ENCODE results near the gene ELL. TPM values are rescaled to one million over a fixed set of nuclear protein-coding genes. Genes with fewer than 3 reads are reported as not detected.

The ELL gene
- polyA plus RNA-seq, 1 donor = 9.6 TPM

DNA sequence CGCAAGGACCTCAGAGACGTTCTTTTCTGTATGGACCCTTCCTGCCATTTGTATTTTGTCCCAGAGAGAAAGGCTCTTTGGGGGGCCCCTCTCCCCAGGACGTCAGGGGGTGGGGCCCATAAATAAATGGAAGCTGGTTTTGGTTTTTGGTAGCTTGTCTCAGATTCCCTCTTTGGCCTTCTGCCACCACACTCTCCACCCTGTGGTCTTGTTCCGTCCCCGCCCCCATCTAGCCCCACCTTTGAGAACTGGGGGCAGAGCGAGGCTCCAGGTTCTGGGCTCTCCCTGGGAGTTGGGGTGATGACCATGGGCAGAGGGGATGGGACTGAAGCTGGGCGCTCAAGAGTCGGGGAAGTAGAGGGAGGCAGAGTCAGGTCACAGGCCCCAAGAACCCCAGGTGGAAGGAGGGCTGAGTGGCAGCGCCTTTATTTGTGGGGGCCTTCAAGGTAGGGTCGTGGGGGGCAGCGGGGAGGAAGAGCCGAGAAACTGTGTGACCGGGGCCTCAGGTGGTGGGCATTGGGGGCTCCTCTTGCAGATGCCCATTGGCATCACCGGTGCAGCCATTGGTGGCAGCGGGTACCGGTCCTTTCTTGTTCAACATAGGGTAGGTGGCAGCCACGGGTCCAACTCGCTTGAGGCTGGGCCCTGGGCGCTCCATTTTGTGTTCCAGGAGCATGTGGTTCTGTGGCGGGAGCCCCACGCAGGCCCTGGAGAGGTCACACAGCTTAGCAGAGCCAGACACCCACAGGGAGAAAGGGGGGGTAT lies 87.3 kb downstream of the ELL start:
- Histone ChIP-seq H3K9me3 (ENCODE audit: control insufficient read depth, low read depth, low read length) (peaks cover 16% of the 10 kb centered on the region), H3K4me3 (ENCODE audit: low read length) (no peak overlapping the region), H3K27ac (ENCODE audit: low read length) (peak overlapping the region; percentile 21), H3K27me3 (ENCODE audit: control insufficient read depth, insufficient read depth, low read length) (no peaks in the 10 kb centered on the region), H3K4me1 (ENCODE audit: control insufficient read depth, insufficient read depth, low read length) (peaks cover 34% of the 10 kb centered on the region), H3K36me3 (ENCODE audit: control insufficient read depth, insufficient read depth, low read length) (peaks cover 40% of the 10 kb centered on the region)
- no peak for DNase-seq
- WGBS (ENCODE audit: insufficient coverage, low lambda C conversion rate) = no CpG with 5 or more reads among the region's 21 CpGs

DNA sequence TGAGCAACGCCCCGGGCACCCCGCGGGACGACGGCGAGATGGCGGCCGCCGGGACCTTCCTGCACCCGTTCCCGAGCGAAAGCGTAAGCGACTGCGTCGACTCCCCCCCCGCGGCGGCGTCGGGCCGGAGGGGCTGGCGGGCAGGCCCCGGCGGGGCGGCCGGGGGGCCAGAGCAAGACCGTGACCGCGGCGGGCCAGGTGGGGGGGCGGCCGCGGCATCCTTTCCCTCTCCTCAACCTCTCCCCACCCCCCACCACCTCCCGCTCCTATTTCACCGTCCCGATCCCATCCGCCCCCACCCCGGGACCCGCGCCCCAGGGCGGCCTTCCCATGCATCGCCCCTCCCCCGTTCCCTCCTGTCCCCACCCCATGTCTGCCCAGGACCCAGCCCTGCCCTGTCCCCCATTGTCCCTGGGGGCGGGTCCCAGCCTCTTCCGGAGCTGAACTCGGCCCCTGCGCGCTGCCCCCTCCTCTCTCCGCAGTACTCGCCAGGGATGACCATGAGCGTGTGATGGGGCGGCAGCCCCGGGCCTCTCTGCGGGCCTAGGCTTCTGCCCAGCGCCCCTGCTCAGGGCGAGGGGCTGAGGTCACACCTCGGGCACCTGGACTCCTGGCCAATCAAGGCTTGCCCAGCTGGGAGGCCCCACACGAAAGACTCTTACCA lies 88.0 kb downstream of the ELL start:
- Histone ChIP-seq H3K27me3 (ENCODE audit: control insufficient read depth, insufficient read depth, low read length) (no peaks in the 10 kb centered on the region), H3K4me1 (ENCODE audit: control insufficient read depth, insufficient read depth, low read length) (peaks cover 34% of the 10 kb centered on the region), H3K4me3 (ENCODE audit: low read length) (peak overlapping the region; percentile 24), H3K36me3 (ENCODE audit: control insufficient read depth, insufficient read depth, low read length) (peaks cover 40% of the 10 kb centered on the region), H3K9me3 (ENCODE audit: control insufficient read depth, low read depth, low read length) (peaks cover 16% of the 10 kb centered on the region), H3K27ac (ENCODE audit: low read length) (peak overlapping the region; percentile 21)
- WGBS (ENCODE audit: insufficient coverage, low lambda C conversion rate) = no CpG with 5 or more reads among the region's 60 CpGs
- no peak for DNase-seq

DNA sequence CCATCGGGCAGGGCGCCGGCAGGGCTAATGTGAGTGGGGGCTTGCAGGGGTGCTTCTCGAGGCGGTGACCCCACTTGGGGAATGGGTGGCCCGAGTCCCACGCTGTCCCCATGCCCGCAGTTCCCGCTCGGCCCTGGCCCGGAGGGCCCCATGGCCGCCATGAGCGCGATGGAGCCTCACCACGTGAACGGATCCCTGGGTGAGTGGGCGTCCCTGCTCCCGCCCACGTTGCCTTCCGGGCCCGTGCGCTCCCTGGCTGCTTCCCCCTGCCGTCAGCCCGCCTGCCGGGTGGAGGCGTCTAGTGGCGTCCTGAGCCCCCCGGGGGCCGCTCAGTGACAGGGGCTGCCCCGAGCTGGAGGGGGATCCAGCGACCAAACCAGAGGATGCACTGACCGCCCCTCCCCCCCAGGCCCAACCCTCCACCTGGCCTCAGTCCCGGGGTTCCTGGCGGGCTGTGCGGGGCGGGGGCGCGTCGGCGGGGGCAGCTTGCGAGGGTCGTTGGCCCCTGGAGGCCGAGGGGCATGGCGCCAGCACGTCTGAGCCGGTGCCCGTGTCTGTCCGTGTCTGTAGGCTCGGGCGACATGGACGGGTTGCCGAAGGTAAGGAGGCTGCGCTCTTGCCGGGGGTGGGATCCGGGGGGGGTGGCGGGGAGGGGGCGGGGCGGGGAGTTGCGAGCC lies 88.7 kb downstream of the ELL start:
- peaks cover 45% of the 10 kb centered on the region for H3K36me3 ChIP-seq (ENCODE audit: control insufficient read depth, insufficient read depth, low read length)
- whole genome bisulfite sequencing (ENCODE audit: insufficient coverage, low lambda C conversion rate) = no CpG with 5 or more reads among the region's 59 CpGs
- H3K27ac ChIP-seq (ENCODE audit: low read length) = no peak overlapping the region
- no peaks in the 10 kb centered on the region for H3K27me3 ChIP-seq (ENCODE audit: control insufficient read depth, insufficient read depth, low read length)
- peak overlapping the region; percentile 32 for H3K4me3 ChIP-seq (ENCODE audit: low read length)
- DNase-seq = no peak
- H3K4me1 ChIP-seq (ENCODE audit: control insufficient read depth, insufficient read depth, low read length) = peaks cover 30% of the 10 kb centered on the region
- peaks cover 16% of the 10 kb centered on the region for H3K9me3 ChIP-seq (ENCODE audit: control insufficient read depth, low read depth, low read length)

DNA sequence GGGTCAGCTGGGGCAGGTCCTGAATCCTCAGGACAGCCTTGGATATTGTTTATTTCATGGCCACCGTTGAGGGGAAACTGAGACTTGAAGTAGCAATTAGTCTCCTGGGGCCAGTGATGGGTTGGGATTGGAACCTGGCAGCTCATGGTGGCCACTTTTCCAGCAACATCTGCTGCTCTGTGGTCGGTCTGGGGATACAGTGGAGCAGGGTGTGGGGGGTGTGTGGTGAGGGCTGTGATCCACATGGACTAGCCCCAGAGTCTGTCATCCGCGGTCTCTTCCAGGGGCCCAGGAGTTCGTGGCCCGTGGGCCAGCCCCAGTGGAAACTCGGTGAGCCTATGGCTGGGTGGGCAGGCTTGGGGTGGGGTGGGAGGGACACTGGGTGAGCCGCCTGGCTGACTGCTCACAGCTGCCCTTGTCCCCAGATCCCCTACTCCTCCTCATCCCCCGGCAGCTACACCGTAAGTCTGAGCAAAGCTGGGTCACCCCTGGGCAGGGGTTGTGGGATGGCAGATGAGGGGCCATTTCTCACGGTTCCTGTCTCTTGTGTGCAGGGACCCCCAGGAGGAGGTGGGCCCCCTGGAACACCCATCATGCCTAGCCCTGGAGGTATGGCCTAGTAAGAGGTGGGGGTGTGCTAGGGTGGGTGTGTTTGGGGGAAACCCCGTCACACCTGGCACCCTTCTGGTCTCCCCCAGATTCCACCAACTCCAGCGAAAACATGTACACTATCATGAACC lies 89.4 kb downstream of the ELL start:
- Histone ChIP-seq H3K9me3 (ENCODE audit: control insufficient read depth, low read depth, low read length) (peaks cover 16% of the 10 kb centered on the region), H3K4me3 (ENCODE audit: low read length) (peak overlapping the region; percentile 32), H3K36me3 (ENCODE audit: control insufficient read depth, insufficient read depth, low read length) (peaks cover 47% of the 10 kb centered on the region), H3K27me3 (ENCODE audit: control insufficient read depth, insufficient read depth, low read length) (no peaks in the 10 kb centered on the region), H3K27ac (ENCODE audit: low read length) (no peak overlapping the region), H3K4me1 (ENCODE audit: control insufficient read depth, insufficient read depth, low read length) (peaks cover 29% of the 10 kb centered on the region)
- DNase-seq = no peak
- WGBS (ENCODE audit: insufficient coverage, low lambda C conversion rate) = no CpG with 5 or more reads among the region's 13 CpGs

DNA sequence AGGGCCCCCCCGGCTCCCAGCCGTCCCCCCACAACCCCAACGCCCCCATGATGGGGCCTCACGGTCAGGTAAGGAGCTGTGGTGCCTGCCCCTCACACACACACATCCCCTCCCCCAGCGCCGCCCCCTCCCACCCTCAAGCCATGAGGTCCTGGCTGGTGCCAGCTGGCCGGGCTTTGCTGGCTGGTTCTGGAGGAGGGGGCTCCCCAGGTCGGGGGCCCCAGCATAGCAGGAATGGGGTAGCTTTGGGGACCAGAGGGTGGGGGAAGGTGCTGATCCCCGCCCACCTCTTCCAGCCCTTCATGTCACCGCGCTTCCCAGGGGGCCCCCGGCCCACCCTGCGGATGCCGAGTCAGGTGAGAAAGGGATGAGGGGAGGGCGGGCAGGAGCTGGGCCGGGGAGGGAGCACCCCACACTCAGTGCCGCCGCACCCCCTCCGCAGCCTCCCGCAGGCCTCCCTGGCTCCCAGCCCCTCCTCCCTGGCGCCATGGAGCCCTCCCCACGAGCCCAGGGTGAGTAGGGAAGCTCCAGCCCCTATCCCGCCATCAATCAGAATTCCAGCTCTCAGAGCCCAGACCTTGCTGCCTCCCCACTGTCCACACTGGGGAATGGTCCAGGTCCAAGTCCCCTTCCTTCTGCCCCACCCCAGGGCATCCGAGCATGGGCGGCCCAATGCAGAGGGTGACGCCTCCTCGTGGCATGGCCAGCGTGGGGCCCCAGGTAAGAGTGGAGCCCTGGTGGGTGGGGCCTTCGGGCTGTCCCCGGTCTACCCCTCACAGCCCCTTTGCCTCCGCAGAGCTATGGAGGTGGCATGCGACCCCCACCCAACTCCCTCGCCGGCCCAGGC lies 90.3 kb downstream of the ELL start:
- Histone ChIP-seq H3K27me3 (ENCODE audit: control insufficient read depth, insufficient read depth, low read length) (no peaks in the 10 kb centered on the region), H3K4me1 (ENCODE audit: control insufficient read depth, insufficient read depth, low read length) (peaks cover 24% of the 10 kb centered on the region), H3K9me3 (ENCODE audit: control insufficient read depth, low read depth, low read length) (peaks cover 15% of the 10 kb centered on the region), H3K27ac (ENCODE audit: low read length) (no peak overlapping the region), H3K36me3 (ENCODE audit: control insufficient read depth, insufficient read depth, low read length) (peaks cover 51% of the 10 kb centered on the region), H3K4me3 (ENCODE audit: low read length) (no peak overlapping the region)
- WGBS (ENCODE audit: insufficient coverage, low lambda C conversion rate) = no CpG with 5 or more reads among the region's 34 CpGs
- no peak for DNase-seq

DNA sequence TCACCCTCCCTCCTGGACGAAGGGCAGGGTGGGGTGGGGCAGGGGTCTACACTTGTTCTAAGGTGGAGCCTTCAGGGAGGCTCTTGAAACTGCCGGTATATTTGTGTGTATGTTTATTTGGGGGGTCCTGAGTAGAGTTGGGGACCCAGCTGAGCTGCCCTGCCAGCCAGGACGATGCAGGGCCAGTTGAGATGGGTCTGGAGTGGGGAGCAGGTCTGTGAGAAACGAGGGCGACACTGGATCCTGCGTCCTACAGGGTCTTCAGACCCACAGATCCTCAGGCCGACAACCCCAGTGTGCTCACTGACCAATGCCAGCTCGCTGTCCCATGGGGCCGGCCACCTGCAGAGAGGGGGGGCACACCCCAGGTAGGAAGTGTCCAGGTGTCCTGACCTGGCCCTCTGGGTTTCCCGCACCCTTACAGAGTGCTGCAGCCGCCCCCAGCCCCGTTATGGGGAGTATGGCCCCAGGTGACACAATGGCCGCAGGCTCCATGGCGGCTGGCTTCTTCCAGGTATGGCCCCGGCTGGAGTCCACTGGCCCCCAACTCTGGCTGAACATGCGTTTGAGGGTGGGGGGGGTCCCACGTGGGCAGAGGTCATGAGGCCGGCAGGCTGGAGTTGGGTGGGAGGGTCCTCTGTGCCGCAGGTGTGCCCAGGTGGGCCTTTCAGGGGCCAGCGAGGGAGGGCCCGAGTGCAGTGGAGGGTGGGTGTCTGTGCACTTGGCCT lies 91.3 kb downstream of the ELL start:
- no peak for DNase-seq
- peaks cover 20% of the 10 kb centered on the region for H3K4me1 ChIP-seq (ENCODE audit: control insufficient read depth, insufficient read depth, low read length)

DNA sequence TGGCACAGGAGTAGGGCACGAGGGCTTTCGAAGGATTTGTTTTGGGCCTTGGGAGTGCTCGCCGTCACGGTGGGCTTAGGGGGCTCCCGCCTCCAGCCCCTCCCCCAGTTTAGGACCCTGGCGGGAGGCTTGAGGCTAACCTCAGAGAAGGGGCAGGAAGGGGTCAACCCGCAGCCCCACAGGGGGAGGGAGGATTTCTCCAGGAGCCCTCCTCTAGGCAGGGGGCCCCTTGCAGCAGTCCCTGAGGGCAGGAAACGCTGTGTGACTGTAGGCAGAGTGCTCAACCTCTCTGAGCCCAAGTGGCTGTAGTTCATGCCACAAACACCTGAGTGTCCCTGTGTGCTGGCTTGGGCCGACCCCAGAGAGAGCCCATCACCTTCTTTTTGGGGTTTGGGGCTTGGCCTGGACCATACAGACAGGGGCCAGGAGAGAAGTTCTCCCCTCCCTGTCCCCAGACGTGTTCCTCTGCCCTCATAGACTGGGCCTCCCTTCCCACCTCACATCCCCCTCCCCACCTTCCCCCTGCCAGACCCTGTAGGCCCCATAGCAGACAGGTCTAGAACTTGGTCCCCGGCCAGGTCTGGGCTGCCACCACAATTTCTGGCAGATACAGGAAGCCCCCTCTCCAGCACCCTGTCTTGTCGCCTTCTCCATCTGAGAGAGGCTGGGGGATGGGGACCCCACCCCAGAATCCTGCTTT lies 92.0 kb downstream of the ELL start:
- H3K9me3 ChIP-seq (ENCODE audit: control insufficient read depth, low read depth, low read length) = peaks cover 4% of the 10 kb centered on the region
- peaks cover 37% of the 10 kb centered on the region for H3K36me3 ChIP-seq (ENCODE audit: control insufficient read depth, insufficient read depth, low read length)
- no peak overlapping the region for H3K4me3 ChIP-seq (ENCODE audit: low read length)
- no peaks in the 10 kb centered on the region for H3K27me3 ChIP-seq (ENCODE audit: control insufficient read depth, insufficient read depth, low read length)
- peaks cover 20% of the 10 kb centered on the region for H3K4me1 ChIP-seq (ENCODE audit: control insufficient read depth, insufficient read depth, low read length)
- WGBS (ENCODE audit: insufficient coverage, low lambda C conversion rate) = no CpG with 5 or more reads among the region's 13 CpGs
- H3K27ac ChIP-seq (ENCODE audit: low read length) = peak overlapping the region; percentile 63
- no peak for DNase-seq

More for the DNA sequence above, 91.3 kb downstream of the ELL start:
- Histone ChIP-seq H3K4me3 (ENCODE audit: low read length) (no peak overlapping the region), H3K36me3 (ENCODE audit: control insufficient read depth, insufficient read depth, low read length) (peaks cover 42% of the 10 kb centered on the region), H3K27me3 (ENCODE audit: control insufficient read depth, insufficient read depth, low read length) (no peaks in the 10 kb centered on the region), H3K9me3 (ENCODE audit: control insufficient read depth, low read depth, low read length) (peaks cover 7% of the 10 kb centered on the region), H3K27ac (ENCODE audit: low read length) (no peak overlapping the region)
- no CpG with 5 or more reads among the region's 21 CpGs for WGBS (ENCODE audit: insufficient coverage, low lambda C conversion rate)

DNA sequence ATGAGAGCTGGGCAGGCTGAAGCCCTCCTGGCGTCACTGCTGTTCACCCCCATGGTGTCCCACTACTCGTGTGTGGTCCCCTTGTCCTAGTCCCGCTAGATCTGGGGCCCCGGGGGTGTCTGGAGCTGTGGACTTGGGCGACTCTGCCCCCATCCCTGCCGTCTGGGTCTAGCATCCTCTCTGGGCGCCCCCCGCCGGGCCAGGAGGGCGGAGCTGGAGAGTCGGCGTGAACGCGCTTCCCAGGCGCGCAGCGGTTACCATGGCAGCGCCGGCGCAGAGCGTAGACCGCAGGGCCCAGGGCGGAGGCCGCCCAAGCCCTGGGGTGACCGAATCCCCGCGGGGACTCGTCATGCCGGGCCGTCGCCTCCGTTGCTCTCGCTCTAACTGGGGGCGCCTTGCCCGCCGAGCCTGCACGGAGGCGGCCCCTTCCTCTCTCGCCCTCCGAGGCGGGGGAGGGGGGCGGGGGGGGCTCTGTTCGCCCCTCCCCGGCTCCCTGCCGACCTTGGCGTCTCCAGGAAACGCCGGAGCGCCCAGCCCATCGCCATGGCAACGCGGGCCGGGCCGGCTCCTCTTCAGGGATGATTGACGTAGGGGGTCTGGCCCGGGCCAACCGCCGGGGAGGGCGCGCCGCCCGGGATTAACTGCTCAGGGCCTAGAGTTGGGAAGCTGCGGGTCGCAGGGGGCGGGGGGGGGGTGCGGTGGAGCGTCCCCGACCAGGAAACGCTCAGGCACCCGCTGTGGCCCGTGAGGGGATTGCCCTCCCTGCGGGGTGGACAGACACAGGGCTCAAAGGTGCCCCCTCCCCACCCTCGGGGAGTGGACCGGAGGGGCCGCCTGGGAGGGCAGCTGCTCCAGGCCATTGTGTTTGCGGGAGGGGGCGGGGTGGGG lies 92.8 kb downstream of the ELL start:
- peak; percentile 78 to 82 for DNase-seq
- Histone ChIP-seq H3K36me3 (ENCODE audit: control insufficient read depth, insufficient read depth, low read length) (peaks cover 28% of the 10 kb centered on the region), H3K27ac (ENCODE audit: low read length) (peak overlapping the region; percentile 63), H3K9me3 (ENCODE audit: control insufficient read depth, low read depth, low read length) (peaks cover 4% of the 10 kb centered on the region), H3K4me1 (ENCODE audit: control insufficient read depth, insufficient read depth, low read length) (peaks cover 23% of the 10 kb centered on the region), H3K27me3 (ENCODE audit: control insufficient read depth, insufficient read depth, low read length) (no peaks in the 10 kb centered on the region), H3K4me3 (ENCODE audit: low read length) (peak overlapping the region; percentile 26)
- WGBS (ENCODE audit: insufficient coverage, low lambda C conversion rate) = no CpG with 5 or more reads among the region's 77 CpGs
